Ascending aorta (tissue), 2 donors: Measurements from ENCODE around the gene PLEKHN1. TPM values are rescaled to one million over a fixed set of nuclear protein-coding genes. Genes with fewer than 3 reads are reported as not detected.
"Not testable (repeated sequence)": the region's sequence is repeated elsewhere in the genome, so short reads cannot be mapped to it uniquely, and the experiment has no call there.

ENCODE experiments used
- DNase-seq, 2 donors: peaks; one replicate each; pipeline ENCODE4 v3.0.0-alpha.2; 2019; ENCODE audit warnings: low spot score in 2 of 2
- H3K27ac ChIP-seq, 2 donors: fragments of 200-600 bp; sonication (generic); one replicate each; pipeline ENCODE4 v1.5.1; 2016 to 2017; ENCODE audit warnings: mild to moderate bottlenecking in 1 of 2
- H3K27me3 ChIP-seq: fragments of 200-600 bp; sonication (generic); one replicate; pipeline ENCODE4 v1.5.1; 2017
- H3K36me3 ChIP-seq, 2 donors: fragments of 200-600 bp; sonication (generic); one replicate each; pipeline ENCODE4 v1.5.1; 2016
- H3K4me1 ChIP-seq, 2 donors: fragments of 200-600 bp; sonication (generic); one replicate each; pipeline ENCODE4 v1.5.1; 2016 to 2017; ENCODE audit warnings: mild to moderate bottlenecking in 1 of 2
- H3K4me3 ChIP-seq, 2 donors: fragments of 200-600 bp; sonication (generic); one replicate each; pipeline ENCODE4 v1.5.1; 2016 to 2017; ENCODE audit warnings: mild to moderate bottlenecking in 1 of 2
- H3K9me3 ChIP-seq, 2 donors: fragments of 200-600 bp; sonication (generic); one replicate each; pipeline ENCODE4 v1.5.1; 2016
- intact Hi-C: fragments of 100-400 bp; cut with DNase I; formaldehyde crosslinking; loops from one replicate; pipeline ENCODE4 v1.15.1; 2023
- total RNA-seq: library from RNA; depleted of rRNA; stranded (reverse); fragments of >200 nt; gene quantifications from one replicate; pipeline ENCODE4 v1.1.0, GENCODE V29; 2016
- TF ChIP-seq, protein P1 (sequence below), 3 experiments: fragments of 200-600 bp in 2 of 3; fragments of 450-650 bp in 1 of 3; sonication (generic) in 2 of 3; IDR thresholded peaks; one replicate each; pipeline ENCODE4 v1.5.1; 2016 to 2019; ENCODE audit warnings: antibody characterized with exemption in 3 of 3, mild to moderate bottlenecking in 1 of 3, moderate library complexity in 1 of 3

PLEKHN1 gene
- total RNA-seq, 1 donor from 2014 or later = not detected

DNA sequence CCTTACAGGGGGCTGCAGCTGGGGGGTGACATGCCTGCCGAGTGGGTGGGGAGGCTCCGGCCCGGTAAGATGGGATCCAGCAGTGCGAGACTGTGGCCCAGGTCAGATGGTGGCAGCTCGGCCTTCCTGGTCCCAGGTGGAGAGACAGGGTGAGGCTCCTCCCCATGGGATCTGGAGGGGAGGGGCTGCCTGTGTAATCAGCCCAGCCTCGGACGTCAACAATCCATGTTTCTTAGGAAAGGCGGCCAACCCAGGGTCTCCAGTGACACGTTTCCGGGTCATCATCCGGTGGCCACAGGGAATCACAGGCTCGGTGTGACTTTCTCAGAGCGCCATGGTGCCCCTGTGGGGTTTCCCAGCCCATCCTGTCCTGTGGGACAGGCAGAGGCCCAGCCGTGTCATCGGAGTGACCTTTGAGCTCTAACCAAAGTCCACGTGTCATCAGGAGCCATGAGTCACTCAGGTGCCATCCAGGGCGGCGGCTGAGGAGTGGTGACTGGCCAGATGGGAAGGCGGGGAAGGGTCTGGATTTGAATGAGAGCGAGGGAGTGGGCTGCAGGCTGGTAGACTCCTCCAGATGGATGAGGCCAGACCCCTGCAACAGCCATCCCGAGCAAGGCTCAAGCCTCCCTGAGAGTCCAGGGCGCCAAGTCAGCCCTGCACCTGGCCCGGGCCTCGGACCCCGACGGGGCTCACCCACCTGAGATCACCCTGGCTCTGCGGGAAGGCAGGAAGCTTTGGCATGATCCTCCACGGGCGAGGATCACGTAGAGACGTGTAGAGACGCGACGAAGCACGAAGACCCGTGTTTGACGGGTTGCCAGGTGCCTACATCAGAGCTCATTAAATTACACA, 40.2 kb downstream of the PLEKHN1 start:
- DNase-seq = no peak
- Histone ChIP-seq H3K36me3 (no peaks in the 10 kb centered on the region), H3K4me3 (no peak overlapping the region), H3K4me1 (peaks cover 0 to 16% of the 10 kb centered on the region in 2 donors), H3K27ac (no peak overlapping the region), H3K9me3 (no peaks in the 10 kb centered on the region), H3K27me3 (no peaks in the 10 kb centered on the region)
- intact Hi-C loops = no loop called here
- TF ChIP-seq, protein P1, sequence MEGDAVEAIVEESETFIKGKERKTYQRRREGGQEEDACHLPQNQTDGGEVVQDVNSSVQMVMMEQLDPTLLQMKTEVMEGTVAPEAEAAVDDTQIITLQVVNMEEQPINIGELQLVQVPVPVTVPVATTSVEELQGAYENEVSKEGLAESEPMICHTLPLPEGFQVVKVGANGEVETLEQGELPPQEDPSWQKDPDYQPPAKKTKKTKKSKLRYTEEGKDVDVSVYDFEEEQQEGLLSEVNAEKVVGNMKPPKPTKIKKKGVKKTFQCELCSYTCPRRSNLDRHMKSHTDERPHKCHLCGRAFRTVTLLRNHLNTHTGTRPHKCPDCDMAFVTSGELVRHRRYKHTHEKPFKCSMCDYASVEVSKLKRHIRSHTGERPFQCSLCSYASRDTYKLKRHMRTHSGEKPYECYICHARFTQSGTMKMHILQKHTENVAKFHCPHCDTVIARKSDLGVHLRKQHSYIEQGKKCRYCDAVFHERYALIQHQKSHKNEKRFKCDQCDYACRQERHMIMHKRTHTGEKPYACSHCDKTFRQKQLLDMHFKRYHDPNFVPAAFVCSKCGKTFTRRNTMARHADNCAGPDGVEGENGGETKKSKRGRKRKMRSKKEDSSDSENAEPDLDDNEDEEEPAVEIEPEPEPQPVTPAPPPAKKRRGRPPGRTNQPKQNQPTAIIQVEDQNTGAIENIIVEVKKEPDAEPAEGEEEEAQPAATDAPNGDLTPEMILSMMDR (IDR thresholded peaks at IDR 0.05) = no peak

DNA sequence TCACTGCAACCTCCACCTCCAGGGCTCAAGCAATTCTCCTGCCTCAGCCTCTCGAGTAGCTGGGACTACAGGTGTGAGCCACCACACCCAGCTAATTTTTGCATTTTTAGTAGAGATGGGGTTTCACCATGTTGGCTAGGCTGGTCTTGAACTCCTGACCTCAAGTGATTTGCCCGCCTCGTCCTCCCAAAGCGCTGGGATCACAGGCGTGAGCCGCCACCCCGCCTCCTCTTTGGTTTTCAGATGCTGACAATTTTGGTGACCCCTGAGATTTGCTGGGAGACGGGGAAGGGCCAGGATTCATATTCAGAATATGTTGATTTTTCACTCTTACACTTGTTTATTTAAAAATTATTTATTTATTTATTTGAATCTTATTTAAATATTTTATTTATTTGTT, 43.8 kb downstream of the PLEKHN1 start:
- intact Hi-C loops, DNase-seq, H3K27ac ChIP-seq, H3K27me3 ChIP-seq, H3K36me3 ChIP-seq, H3K9me3 ChIP-seq, H3K4me3 ChIP-seq: not testable (repeated sequence)
- H3K4me1 ChIP-seq = peaks cover 8 to 17% of the 10 kb centered on the region in 2 donors

DNA sequence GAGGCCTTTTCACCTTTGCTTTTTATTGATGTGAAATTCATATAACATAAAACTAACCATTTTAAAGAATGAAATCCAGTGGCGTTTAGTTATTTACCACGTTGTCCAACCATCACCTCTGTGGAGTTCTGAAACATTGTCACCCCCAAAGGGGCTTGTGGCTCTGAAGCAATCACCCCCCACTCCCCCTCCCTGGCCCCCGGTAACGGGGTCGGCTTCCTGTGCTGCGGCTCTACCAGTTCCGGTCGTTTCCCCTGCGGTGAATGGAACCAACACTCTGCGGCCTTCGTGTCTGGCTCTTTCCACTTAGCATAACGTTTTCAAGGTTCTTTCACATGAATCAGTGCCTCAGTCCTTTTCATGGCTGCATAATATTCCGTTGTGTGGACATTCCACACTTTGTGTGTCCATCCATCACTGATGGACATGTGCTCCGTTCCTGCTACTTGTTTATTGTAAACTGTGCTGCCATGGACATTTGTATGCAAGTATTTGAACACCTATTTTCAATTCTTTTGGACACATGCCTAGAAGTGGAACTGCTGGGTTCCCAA, 45.2 kb downstream of the PLEKHN1 start:
- DNase-seq = no peak
- Histone ChIP-seq H3K36me3 (no peaks in the 10 kb centered on the region), H3K4me1 (peaks cover 8 to 10% of the 10 kb centered on the region in 2 donors), H3K4me3 (no peak overlapping the region), H3K27ac (no peak overlapping the region), H3K9me3 (no peaks in the 10 kb centered on the region), H3K27me3 (no peaks in the 10 kb centered on the region)
- intact Hi-C loops = no loop called here
- TF ChIP-seq, protein P1 (IDR thresholded peaks at IDR 0.05) = no peak

DNA sequence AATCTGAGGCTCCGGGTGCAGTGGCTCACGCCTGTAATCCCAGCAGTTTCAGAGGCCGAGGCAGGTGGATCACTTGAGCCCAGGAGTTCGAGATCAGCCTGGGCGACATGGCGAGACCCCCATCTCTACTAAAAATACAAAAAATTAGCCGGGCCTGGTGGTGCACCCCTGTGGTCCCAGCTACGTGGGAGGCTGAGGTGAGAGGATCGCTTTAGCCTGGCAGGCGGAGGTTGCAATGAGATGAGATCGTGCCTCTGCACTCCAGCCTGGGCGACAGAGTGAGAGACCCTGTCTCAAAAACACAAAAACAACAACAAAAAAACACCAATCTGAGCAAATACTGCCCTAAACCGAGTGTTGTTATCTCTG, 46.4 kb downstream of the PLEKHN1 start:
- intact Hi-C loops, H3K9me3 ChIP-seq, H3K27me3 ChIP-seq, DNase-seq, H3K36me3 ChIP-seq: not testable (repeated sequence)
- Histone ChIP-seq H3K27ac (peak overlapping the region; percentile 75 to 83), H3K4me3 (peak overlapping the region; percentile 67 to 76), H3K4me1 (peaks cover 8 to 10% of the 10 kb centered on the region in 2 donors)

DNA sequence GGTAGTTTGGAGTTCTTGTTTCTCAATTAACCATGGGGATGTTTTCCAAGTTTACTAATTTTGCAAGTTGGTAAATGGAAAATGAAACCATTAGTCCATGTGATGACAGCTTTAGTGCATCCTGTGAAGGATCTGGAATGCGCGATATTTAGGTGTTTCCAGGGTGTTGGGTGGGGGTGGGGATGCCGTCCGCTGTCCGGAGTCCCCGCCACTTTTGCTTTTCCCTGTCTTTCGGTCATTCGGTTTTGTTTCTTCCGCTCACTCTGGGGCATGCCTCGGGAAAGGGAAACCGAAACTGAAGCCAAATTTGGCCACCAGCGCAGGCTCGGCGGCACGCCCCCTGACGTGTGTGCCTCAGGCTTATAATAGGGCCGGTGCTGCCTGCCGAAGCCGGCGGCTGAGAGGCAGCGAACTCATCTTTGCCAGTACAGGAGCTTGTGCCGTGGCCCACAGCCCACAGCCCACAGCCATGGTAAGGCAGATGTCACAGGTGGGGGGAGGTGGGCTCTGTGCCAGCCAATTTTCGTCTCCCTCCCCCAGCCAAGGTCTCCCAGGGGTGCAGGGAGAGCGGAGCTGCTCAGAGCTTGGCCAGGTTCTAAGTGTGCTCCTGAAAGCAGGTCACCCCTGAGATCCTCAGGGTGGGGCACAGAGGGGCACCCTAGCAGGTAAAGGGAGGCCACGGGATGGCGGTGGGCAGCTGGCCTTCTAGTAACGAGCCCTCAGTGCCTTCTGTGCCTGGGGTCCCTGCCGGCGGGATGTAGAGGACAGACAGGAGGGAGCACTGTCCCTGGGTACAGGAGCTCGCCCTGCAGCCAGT, 47.0 kb downstream of the PLEKHN1 start, which contains the start of gene ISG15:
Gene ISG15, plus strand, starts transcription at position 393 of the 817 bp plus-strand sequence. Its CDS starts 77 bp downstream, at position 470.
- no peaks in the 10 kb centered on the region for H3K9me3 ChIP-seq
- peak; percentile 79 to 96 for DNase-seq
- H3K4me3 ChIP-seq = peak within 1 kb of the TSS; percentile 67 to 76
- H3K4me1 ChIP-seq = peaks cover 8 to 10% of the 10 kb centered on the region in 2 donors
- peak within 1 kb of the TSS; percentile 75 to 83 for H3K27ac ChIP-seq
- H3K36me3 ChIP-seq = no peaks in the 10 kb centered on the region
- TF ChIP-seq, protein P1 (IDR thresholded peaks at IDR 0.05) = no peak
- intact Hi-C loops = no loop called here
- H3K27me3 ChIP-seq = no peaks in the 10 kb centered on the region

DNA sequence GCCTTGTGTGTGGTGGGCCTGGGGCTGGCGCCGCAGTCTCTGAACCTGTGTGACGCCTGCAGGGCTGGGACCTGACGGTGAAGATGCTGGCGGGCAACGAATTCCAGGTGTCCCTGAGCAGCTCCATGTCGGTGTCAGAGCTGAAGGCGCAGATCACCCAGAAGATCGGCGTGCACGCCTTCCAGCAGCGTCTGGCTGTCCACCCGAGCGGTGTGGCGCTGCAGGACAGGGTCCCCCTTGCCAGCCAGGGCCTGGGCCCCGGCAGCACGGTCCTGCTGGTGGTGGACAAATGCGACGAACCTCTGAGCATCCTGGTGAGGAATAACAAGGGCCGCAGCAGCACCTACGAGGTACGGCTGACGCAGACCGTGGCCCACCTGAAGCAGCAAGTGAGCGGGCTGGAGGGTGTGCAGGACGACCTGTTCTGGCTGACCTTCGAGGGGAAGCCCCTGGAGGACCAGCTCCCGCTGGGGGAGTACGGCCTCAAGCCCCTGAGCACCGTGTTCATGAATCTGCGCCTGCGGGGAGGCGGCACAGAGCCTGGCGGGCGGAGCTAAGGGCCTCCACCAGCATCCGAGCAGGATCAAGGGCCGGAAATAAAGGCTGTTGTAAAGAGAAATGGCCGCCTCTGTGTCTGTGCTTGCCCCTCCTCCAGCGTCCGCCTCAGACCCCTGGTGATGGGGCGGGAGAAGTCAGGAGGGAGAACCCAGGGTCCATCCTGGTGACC, 47.8 kb downstream of the PLEKHN1 start:
- Histone ChIP-seq H3K4me3 (peak overlapping the region; percentile 67 to 76), H3K36me3 (no peaks in the 10 kb centered on the region), H3K27ac (peak overlapping the region; percentile 75 to 83), H3K27me3 (no peaks in the 10 kb centered on the region), H3K9me3 (no peaks in the 10 kb centered on the region), H3K4me1 (peaks cover 8 to 10% of the 10 kb centered on the region in 2 donors)
- TF ChIP-seq, protein P1 (IDR thresholded peaks at IDR 0.05) = no peak
- DNase-seq = no peak
- intact Hi-C loops = no loop called here
